ENCODE results near the gene AMOTL1. TPM values are rescaled to one million over a fixed set of nuclear protein-coding genes. Genes with fewer than 3 reads are reported as not detected.

The AMOTL1 gene
- total RNA-seq, 1 donor from 2014 or later = 57.2 TPM

DNA sequence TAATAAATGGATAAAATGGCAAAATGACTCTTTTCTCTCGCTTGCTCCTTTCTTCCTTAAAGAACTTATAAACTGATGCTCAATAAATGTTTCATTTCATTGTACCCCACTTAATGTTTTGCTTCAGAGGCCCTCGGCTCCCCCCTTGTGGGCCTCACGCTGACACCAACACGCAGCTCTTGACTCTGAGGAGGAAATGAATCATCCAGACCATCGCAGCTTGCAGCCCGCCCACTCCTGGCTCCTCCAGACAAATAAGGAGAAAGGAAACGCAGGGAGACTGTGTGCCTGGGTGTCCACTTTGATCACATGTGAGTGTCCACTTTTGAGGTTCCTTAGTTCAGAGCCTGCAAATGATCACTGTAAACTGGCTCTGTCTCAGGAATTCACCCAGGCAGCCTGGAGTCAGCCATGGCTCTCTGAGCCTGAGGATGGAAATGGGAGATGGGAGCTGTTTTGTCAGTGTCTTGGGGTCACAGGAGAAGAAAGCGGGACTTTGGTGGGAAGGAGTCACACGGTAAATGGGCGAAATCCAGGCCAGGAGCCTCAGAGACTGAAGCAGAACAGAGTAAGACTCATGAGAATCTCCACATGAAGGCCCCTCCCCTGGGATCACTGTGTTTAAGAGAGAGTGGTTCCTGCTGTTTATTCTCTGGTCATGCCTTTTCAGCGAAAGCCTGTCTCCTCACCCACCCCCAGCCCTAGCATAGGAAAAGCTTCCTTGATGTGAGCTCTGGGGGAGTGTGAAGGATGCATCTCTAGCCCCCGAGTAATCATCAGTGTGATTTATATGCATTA lies 108.7 kb downstream of the AMOTL1 start:
- intact Hi-C loops (cut with DNase I) = no loop called here
- H3K27ac ChIP-seq = peak overlapping the region; percentile 52
- DNase-seq (peak; percentile 72), ATAC-seq (peak; percentile 79 to 86)
- H3K27me3 ChIP-seq (ENCODE audit: low read depth) = no peaks in the 10 kb centered on the region
- H3K4me1 ChIP-seq = peaks cover 13% of the 10 kb centered on the region
- TF ChIP-seq, protein P1, sequence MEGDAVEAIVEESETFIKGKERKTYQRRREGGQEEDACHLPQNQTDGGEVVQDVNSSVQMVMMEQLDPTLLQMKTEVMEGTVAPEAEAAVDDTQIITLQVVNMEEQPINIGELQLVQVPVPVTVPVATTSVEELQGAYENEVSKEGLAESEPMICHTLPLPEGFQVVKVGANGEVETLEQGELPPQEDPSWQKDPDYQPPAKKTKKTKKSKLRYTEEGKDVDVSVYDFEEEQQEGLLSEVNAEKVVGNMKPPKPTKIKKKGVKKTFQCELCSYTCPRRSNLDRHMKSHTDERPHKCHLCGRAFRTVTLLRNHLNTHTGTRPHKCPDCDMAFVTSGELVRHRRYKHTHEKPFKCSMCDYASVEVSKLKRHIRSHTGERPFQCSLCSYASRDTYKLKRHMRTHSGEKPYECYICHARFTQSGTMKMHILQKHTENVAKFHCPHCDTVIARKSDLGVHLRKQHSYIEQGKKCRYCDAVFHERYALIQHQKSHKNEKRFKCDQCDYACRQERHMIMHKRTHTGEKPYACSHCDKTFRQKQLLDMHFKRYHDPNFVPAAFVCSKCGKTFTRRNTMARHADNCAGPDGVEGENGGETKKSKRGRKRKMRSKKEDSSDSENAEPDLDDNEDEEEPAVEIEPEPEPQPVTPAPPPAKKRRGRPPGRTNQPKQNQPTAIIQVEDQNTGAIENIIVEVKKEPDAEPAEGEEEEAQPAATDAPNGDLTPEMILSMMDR (IDR thresholded peaks at IDR 0.05) = peak; percentile 35
- H3K9me3 ChIP-seq = no peaks in the 10 kb centered on the region
- peaks cover 53% of the 10 kb centered on the region for H3K36me3 ChIP-seq
- H3K4me3 ChIP-seq = no peak overlapping the region

GRCh38 chr11:94877443-94878200 lies 109.5 kb downstream of the AMOTL1 start:
- no peak overlapping the region for H3K27ac ChIP-seq
- TF ChIP-seq, protein P1 (IDR thresholded peaks at IDR 0.05) = no peak
- H3K36me3 ChIP-seq = peaks cover 45% of the 10 kb centered on the region
- DNase-seq (no peak), ATAC-seq (no peak)
- no peaks in the 10 kb centered on the region for H3K27me3 ChIP-seq (ENCODE audit: low read depth)
- H3K9me3 ChIP-seq = no peaks in the 10 kb centered on the region
- peaks cover 13% of the 10 kb centered on the region for H3K4me1 ChIP-seq
- intact Hi-C loops (cut with DNase I) = no loop called here
- H3K4me3 ChIP-seq = no peak overlapping the region

- H3K4me1 ChIP-seq = peaks cover 13% of the 10 kb centered on the region
- ATAC-seq (no peak), DNase-seq (no peak)
- no peak overlapping the region for H3K27ac ChIP-seq
- H3K27me3 ChIP-seq (ENCODE audit: low read depth) = no peaks in the 10 kb centered on the region
- intact Hi-C loops (cut with DNase I) = no loop called here
- H3K36me3 ChIP-seq = peaks cover 38% of the 10 kb centered on the region
- TF ChIP-seq, protein P1 (IDR thresholded peaks at IDR 0.05) = no peak
- no peaks in the 10 kb centered on the region for H3K9me3 ChIP-seq
- no peak overlapping the region for H3K4me3 ChIP-seq
These were observed 110.8 kb downstream of the AMOTL1 start for GRCh38 chr11:94879006-94879405.

DNA sequence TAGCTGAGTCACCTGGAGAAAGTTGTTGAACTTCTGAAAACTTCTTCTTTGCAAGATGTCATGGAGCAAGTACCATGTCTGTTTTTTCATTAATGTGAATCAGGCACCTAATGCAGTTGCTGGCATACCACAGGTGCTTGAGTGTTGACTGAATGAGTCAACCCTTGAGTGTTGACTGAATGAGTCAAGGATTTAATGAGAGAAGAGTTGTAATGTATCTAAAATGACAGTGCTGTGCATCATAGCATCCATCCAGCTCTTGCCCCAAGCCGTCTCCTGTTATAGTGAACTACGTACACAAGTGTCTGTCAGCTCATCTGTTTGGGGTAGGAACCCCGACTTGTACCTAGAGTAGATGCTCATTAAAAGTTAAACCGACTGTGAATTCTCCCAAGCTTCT lies 112.1 kb downstream of the AMOTL1 start:
- DNase-seq (no peak), ATAC-seq (peak in 1 of 2 donors; percentile 61)
- intact Hi-C loops (cut with DNase I) = no loop called here
- Histone ChIP-seq H3K9me3 (no peaks in the 10 kb centered on the region), H3K27me3 (ENCODE audit: low read depth) (no peaks in the 10 kb centered on the region), H3K4me3 (no peak overlapping the region), H3K4me1 (peaks cover 13% of the 10 kb centered on the region), H3K36me3 (peaks cover 35% of the 10 kb centered on the region), H3K27ac (no peak overlapping the region)
- TF ChIP-seq, protein P1 (IDR thresholded peaks at IDR 0.05) = no peak

DNA sequence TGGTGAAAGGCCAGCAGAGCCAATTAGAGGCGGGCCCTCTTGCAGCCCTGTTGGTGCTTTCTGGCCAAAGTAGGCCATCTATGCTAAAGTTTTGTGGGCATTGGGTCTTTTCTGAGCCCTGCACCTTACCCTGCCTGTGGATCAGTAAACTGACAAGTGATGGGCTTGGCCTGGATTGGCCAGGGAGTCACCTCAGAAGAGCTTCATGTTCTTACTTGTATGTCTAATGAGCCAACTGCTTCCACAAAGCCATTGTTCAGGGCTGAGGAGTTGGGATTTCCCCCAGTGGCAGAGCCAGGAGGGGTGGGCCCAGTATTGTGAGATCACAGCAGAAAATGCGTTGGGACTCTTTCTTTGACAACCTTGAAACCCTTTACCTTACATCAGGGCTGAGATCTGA lies 114.8 kb downstream of the AMOTL1 start:
- TF ChIP-seq, protein P1 (IDR thresholded peaks at IDR 0.05) = no peak
- ATAC-seq = no peak
- peaks cover 12% of the 10 kb centered on the region for H3K36me3 ChIP-seq
- H3K9me3 ChIP-seq = no peaks in the 10 kb centered on the region
- H3K4me1 ChIP-seq = no peaks in the 10 kb centered on the region
- intact Hi-C loops (cut with DNase I) = no loop called here
- H3K4me3 ChIP-seq = no peak overlapping the region
- H3K27me3 ChIP-seq (ENCODE audit: low read depth) = no peaks in the 10 kb centered on the region
- H3K27ac ChIP-seq = no peak overlapping the region
- no peak for DNase-seq

All from lower lobe of right lung (tissue), 2 donors.